GM19397 (cell line): ENCODE data around the gene GAB2.
"Not testable (repeated sequence)": the region's sequence is repeated elsewhere in the genome, so short reads cannot be mapped to it uniquely, and the experiment has no call there.

Source experiments
- ATAC-seq: cut with Tn5 transposase; IDR thresholded peaks from one replicate; pipeline ENCODE4 v1.9.1; 2021; ENCODE audit warnings: mild to moderate bottlenecking, moderate library complexity; ENCODE audit not compliant: unreplicated experiment

The GAB2 gene

DNA sequence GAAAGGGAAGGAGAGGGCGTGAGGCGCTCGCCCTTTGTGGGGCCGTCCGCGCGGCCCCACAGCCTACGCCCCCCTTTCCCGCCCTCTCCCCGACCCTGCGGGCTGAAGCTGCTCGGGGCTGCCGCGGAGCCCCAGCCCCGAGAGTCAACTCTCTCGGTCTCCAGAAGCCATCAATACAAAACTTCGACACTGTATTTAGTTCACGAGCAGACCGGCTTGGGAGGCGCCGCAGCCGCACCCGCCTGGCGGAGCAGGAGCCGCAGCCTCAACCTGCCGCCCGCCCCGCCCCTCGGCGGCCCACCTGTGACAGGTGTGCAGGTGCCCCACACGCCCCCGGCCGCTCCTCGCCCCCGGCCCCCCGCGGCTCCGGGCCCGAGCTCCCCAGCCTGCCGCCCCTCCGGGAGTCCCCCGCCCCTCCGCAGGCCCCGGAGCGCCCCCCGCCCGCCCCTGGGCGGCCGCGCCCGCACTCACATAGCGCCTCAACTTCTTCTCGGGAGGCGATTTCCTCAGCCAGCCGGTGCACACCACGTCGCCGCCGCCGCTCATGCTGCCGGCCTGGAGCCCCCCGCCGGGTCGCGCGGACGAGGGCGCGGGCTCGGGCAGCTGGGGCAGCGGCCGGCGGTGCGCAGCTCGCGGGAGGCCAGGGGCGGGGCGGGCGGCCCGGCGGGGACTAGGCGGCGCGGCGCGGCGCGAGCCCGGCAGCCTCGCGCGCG, at the start of gene GAB2:
Gene GAB2, minus strand, starts transcription at position 646 of the 713 bp plus-strand sequence. Its CDS starts 100 bp downstream, at position 546.
- peak; percentile 32 for ATAC-seq

DNA sequence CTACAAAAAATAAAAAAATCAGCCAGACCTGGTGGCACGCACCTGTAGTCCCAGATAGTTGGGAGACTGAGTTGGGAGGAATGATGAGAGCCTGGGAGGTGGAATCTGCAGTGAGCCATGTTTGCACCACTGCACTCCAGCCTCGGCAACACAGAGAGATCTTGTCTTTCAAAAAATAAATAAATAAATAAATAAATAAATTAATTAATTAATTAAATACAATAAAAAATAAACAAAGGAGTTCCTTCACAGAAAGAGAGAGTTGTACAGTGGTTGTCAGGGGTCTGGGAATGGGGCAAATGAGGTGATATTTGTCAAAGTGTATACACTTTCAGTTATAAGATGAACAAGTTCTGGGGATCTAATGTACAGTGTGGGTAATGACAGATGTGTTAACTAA, 49.8 kb upstream of the GAB2 start:
- ATAC-seq, result no peak

GRCh38 chr11:78465169-78465942, 47.7 kb upstream of the GAB2 start:
- peak; percentile 97 for ATAC-seq

- ATAC-seq, result not testable (repeated sequence)
Observed at GRCh38 chr11:78464787-78465168, 47.2 kb upstream of the GAB2 start.

- no peak for ATAC-seq
Observed at GRCh38 chr11:78460471-78460870, 42.9 kb upstream of the GAB2 start.

GRCh38 chr11:78459738-78460137, 42.1 kb upstream of the GAB2 start:
- ATAC-seq, result no peak

GRCh38 chr11:78457448-78457847, 39.8 kb upstream of the GAB2 start:
- ATAC-seq, result no peak

- ATAC-seq, result no peak
Observed at GRCh38 chr11:78453140-78453935, 35.7 kb upstream of the GAB2 start.

DNA sequence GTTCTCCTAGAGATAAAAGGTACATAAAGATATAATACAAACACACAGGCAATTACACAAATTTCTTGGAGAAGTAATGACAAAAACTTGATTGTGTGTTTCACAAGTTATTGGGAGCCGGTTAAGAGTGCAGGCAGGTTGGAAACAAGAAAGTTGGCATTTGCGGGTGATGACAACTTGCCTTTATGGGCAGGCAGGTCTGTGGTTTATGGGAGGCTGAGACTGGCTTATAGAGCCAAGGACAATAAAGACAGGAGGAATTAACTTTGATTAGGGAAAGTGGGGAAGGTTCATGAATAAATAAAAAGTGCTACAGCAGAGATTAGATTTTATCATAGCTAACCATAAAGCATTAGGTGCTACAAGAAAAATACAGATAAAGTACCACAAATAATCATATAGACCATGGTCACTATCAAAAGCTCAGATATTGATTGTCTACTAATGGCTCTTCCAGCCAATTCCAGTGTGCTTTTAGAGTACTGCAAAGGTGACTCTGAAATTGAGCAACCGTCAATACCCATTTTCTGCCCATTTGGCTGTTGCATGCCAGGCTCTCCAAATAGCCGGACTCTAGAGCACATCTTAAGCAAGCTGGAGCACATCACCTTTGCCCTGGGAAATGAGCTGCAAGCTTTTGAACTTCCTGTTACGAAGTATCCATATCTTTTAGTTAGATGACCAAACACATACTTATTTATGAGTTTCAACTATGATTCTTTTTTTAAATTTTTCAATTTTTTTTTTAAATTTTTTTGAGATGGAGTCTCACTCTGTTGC, 33.9 kb upstream of the GAB2 start:
- ATAC-seq, result no peak

- no peak for ATAC-seq
Observed at GRCh38 chr11:78450866-78451265, 33.2 kb upstream of the GAB2 start.

DNA sequence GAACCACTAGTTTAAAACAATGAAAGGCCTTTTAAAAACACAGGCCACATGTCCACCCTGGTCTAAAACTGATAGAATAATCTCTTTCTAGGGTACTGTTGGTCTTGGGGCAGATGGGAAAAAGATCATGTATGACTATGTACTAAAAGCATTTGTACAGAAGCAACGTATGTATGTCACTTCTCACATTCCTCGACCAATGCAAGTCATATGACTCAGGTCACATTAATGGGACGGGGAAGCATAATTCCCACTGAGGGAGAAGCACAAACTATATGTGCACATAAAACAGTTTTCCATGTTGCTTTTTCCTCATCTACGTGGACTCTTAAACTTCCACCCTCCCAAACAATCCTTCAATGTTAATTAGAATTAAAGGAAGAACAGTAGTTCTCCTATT, 32.2 kb upstream of the GAB2 start:
- no peak for ATAC-seq

GRCh38 chr11:78446210-78446609, 28.6 kb upstream of the GAB2 start:
- no peak for ATAC-seq

GRCh38 chr11:78444726-78445125, 27.1 kb upstream of the GAB2 start:
- ATAC-seq, result no peak

DNA sequence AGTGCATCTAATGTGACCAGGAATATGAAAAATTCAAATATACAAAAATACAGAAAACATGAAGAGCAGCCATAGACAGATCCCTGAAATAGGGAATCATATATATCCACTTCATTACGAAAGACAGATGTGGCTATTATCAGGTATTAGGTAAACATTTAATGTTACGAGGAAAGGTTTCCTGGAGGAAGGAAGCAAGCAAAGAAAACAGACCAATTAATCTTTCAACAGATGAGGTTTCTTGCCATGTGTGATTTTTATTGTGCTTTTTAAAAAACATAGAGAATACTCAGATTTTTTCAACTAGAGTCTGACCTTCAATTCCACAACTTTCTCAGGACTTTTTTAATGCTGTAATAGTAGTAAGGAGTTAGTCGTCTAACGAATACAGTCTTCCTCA, 24.3 kb upstream of the GAB2 start:
- no peak for ATAC-seq

- ATAC-seq, result peak; percentile 48
Observed at GRCh38 chr11:78438298-78438975, 20.8 kb upstream of the GAB2 start.

GRCh38 chr11:78432956-78433355, 15.3 kb upstream of the GAB2 start:
- no peak for ATAC-seq

DNA sequence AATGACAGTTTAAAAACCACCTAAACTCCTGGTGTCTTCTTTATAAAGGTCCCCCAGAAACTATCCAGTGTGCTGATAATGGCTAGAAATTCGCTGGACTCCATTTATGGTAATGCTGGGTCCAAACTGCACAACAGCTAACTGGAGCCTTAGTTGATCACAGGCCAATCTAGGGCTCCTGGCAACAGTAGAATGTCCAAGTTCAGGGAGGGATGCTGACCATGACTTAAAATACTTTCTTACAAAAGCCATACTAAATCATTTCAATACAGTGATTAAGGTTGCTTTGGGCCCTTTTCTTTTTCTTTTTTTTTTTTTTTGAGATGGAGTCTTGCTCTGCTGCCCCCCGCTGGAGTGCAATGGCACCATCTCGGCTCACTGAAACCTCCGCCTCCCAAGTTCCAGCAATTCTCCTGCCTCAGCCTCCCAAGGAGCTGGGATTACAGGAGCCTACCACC, 14.5 kb upstream of the GAB2 start:
- no peak for ATAC-seq

DNA sequence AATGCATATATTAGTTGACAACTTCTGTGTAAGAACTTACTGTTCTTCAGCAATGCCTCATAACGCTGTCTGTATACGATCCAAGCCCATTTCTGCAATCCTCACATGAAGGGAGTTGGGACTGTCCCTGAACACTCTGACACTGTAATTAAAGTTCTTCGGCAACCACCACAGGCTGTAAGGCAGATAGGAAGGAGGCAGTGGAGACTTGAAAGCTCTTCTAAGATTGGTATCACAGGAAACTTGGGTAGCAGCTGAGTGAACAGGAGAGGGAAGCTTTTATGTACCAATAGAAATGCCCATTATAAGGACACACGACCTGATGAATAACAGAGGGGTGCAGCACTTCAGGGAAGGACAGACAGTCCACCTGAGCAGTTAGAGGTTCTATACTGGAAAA, 12.0 kb upstream of the GAB2 start:
- ATAC-seq, result no peak

- ATAC-seq, result no peak
Observed at GRCh38 chr11:78429209-78429608, 11.6 kb upstream of the GAB2 start.

GRCh38 chr11:78428773-78429172, 11.2 kb upstream of the GAB2 start:
- ATAC-seq, result no peak
